ENCODE data around the gene TRAF1. TPM values are rescaled to one million over a fixed set of nuclear protein-coding genes. Genes with fewer than 3 reads are reported as not detected.

Gene TRAF1
- total and polyA plus RNA-seq, 2 of the 13 experiments (the other 11 are each of a cell fraction or from before 2014, with no cell fraction given) = 0.44 to 1.0 TPM

GRCh38 chr9:120877276-120878034, 49.1 kb downstream of the TRAF1 start (continued):
- TF ChIP-seq ZNF318 (CRISPR knock-in tag; IDR thresholded peaks at IDR 0.05) (peak; percentile 81; the same call in 1 of the 2 replicates), PAXIP1 (CRISPR knock-in tag; conservative IDR thresholded peaks at IDR 0.05) (no peak), PRDM4 (CRISPR knock-in tag; IDR thresholded peaks at IDR 0.05; ENCODE audit: borderline replicate concordance) (no peak), CC2D1A (CRISPR knock-in tag; IDR thresholded peaks at IDR 0.05) (no peak), ZNF441 (CRISPR knock-in tag; IDR thresholded peaks at IDR 0.05; ENCODE audit: borderline replicate concordance) (no peak), KDM3A (CRISPR knock-in tag; IDR thresholded peaks at IDR 0.05; ENCODE audit: low read depth) (no peak), ARNT2 (CRISPR knock-in tag; IDR thresholded peaks at IDR 0.05; ENCODE audit: low read depth) (no peak), CCAR2 (optimal IDR thresholded peaks at IDR 0.05; ENCODE audit: low read depth, low read length) (no peak)
- TF ChIP-seq, protein P1, sequence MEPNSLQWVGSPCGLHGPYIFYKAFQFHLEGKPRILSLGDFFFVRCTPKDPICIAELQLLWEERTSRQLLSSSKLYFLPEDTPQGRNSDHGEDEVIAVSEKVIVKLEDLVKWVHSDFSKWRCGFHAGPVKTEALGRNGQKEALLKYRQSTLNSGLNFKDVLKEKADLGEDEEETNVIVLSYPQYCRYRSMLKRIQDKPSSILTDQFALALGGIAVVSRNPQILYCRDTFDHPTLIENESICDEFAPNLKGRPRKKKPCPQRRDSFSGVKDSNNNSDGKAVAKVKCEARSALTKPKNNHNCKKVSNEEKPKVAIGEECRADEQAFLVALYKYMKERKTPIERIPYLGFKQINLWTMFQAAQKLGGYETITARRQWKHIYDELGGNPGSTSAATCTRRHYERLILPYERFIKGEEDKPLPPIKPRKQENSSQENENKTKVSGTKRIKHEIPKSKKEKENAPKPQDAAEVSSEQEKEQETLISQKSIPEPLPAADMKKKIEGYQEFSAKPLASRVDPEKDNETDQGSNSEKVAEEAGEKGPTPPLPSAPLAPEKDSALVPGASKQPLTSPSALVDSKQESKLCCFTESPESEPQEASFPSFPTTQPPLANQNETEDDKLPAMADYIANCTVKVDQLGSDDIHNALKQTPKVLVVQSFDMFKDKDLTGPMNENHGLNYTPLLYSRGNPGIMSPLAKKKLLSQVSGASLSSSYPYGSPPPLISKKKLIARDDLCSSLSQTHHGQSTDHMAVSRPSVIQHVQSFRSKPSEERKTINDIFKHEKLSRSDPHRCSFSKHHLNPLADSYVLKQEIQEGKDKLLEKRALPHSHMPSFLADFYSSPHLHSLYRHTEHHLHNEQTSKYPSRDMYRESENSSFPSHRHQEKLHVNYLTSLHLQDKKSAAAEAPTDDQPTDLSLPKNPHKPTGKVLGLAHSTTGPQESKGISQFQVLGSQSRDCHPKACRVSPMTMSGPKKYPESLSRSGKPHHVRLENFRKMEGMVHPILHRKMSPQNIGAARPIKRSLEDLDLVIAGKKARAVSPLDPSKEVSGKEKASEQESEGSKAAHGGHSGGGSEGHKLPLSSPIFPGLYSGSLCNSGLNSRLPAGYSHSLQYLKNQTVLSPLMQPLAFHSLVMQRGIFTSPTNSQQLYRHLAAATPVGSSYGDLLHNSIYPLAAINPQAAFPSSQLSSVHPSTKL (CRISPR knock-in tag; IDR thresholded peaks at IDR 0.05) = 0 out of 2 replicates have a peak, but pooled peaks have one; percentile 23

All from HepG2 (cell line).